Mesendoderm (in vitro differentiated cells): ENCODE data around the gene HOPX.

Experiments
- DNase-seq: peaks from one replicate; pipeline ENCODE4 v3.0.0; 2013
- H2AK5ac ChIP-seq: 2 replicates; pipeline ENCODE4 v1.6.1; 2013; ENCODE audit warnings: low read length, inconsistent platforms
- H2BK120ac ChIP-seq: 2 replicates; pipeline ENCODE4 v1.6.1; 2013; ENCODE audit warnings: low read depth, mild to moderate bottlenecking, low read length, moderate library complexity, mixed read lengths
- H2BK15ac ChIP-seq: replicated peaks from 2 replicates; pipeline ENCODE4 v1.6.1; 2013; ENCODE audit warnings: low read depth, mild to moderate bottlenecking, moderate library complexity
- H2BK5ac ChIP-seq: 2 replicates; pipeline ENCODE4 v1.6.1; 2013; ENCODE audit warnings: low read length, inconsistent platforms
- H3K18ac ChIP-seq: 2 replicates; pipeline ENCODE4 v1.6.1; 2013; ENCODE audit warnings: mild to moderate bottlenecking, low read length, mixed read lengths
- H3K23ac ChIP-seq: one replicate; pipeline ENCODE4 v1.6.1; 2013; ENCODE audit warnings: low read length
- H3K27ac ChIP-seq: 2 replicates; pipeline ENCODE4 v1.5.1; 2013; ENCODE audit warnings: low read depth, mild to moderate bottlenecking, inconsistent platforms, low read length, moderate library complexity
- H3K27me3 ChIP-seq: 2 replicates; pipeline ENCODE4 v1.6.1; 2013; ENCODE audit warnings: low read length, control low read depth, mild to moderate bottlenecking, inconsistent platforms; ENCODE audit not compliant: insufficient read depth, poor library complexity
- H3K36me3 ChIP-seq: 2 replicates; pipeline ENCODE4 v1.6.1; 2013; ENCODE audit warnings: low read length, inconsistent platforms; ENCODE audit not compliant: control insufficient read depth, insufficient read depth
- H3K4ac ChIP-seq: one replicate; pipeline ENCODE4 v1.6.1; 2013; ENCODE audit warnings: low read depth, mild to moderate bottlenecking, low read length, moderate library complexity
- H3K4me1 ChIP-seq: 2 replicates; pipeline ENCODE4 v1.6.1; 2013; ENCODE audit warnings: low read depth, low read length, inconsistent platforms; ENCODE audit not compliant: control insufficient read depth
- H3K4me2 ChIP-seq: 2 replicates; pipeline ENCODE4 v1.6.1; 2013; ENCODE audit warnings: low read length
- H3K4me3 ChIP-seq: 2 replicates; pipeline ENCODE4 v1.5.1; 2013; ENCODE audit warnings: mild to moderate bottlenecking, low read length
- H3K56ac ChIP-seq: one replicate; pipeline ENCODE4 v1.6.1; 2013; ENCODE audit warnings: low read length
- H3K79me1 ChIP-seq: 2 replicates; pipeline ENCODE4 v1.6.1; 2013; ENCODE audit warnings: low read length, inconsistent platforms
- H3K79me2 ChIP-seq: 2 replicates; pipeline ENCODE4 v1.6.1; 2013; ENCODE audit warnings: mild to moderate bottlenecking, low read length; ENCODE audit not compliant: control insufficient read depth, insufficient read depth
- H3K9ac ChIP-seq: 2 replicates; pipeline ENCODE4 v1.6.1; 2013; ENCODE audit warnings: low read length, inconsistent platforms
- H4K5ac ChIP-seq: one replicate; pipeline ENCODE4 v1.6.1; 2013; ENCODE audit warnings: low read length
- H4K8ac ChIP-seq: one replicate; pipeline ENCODE4 v1.6.1; 2013; ENCODE audit warnings: low read depth, mild to moderate bottlenecking, control low read depth, low read length, moderate library complexity
- WGBS: extraction: QIAGEN DNeasy Blood & Tissue Kit; methylation state at CpG from one replicate; pipeline ENCODE4 v1.1.7; 2013; ENCODE audit warnings: low lambda C conversion rate, missing lambda C conversion rate; ENCODE audit not compliant: insufficient coverage; ENCODE audit errors: extremely low coverage; 5-methylcytosine and 5-hydroxymethylcytosine counted together

HOPX gene

GRCh38 chr4:56630876-56631666 lies 50.0 kb downstream of the HOPX start:
- Histone ChIP-seq H2BK15ac (no peak overlapping the region), H3K56ac (no peak overlapping the region), H4K5ac (no peak overlapping the region), H4K8ac (no peak overlapping the region), H3K4me3 (no peak overlapping the region), H3K27ac (no peak overlapping the region), H2BK5ac (no peak overlapping the region), H3K4me2 (no peak overlapping the region), H2AK5ac (no peak overlapping the region), H3K79me2 (no peaks in the 10 kb centered on the region), H3K23ac (no peak overlapping the region), H3K27me3 (no peaks in the 10 kb centered on the region), H3K4me1 (no peaks in the 10 kb centered on the region), H3K18ac (no peak overlapping the region), H3K9ac (no peak overlapping the region), H3K4ac (no peak overlapping the region), H3K36me3 (no peaks in the 10 kb centered on the region), H2BK120ac (no peak overlapping the region), H3K79me1 (no peaks in the 10 kb centered on the region)
- DNase-seq, result no peak
- WGBS, result no CpG with 5 or more reads among the region's 5 CpGs

- no peak overlapping the region for H2BK5ac ChIP-seq
- H3K27me3 ChIP-seq, result no peaks in the 10 kb centered on the region
- no peaks in the 10 kb centered on the region for H3K4me1 ChIP-seq
- no peak overlapping the region for H3K4me2 ChIP-seq
- no peak overlapping the region for H2BK15ac ChIP-seq
- no CpG with 5 or more reads among the region's 1 CpG for WGBS
- no peaks in the 10 kb centered on the region for H3K79me2 ChIP-seq
- no peak overlapping the region for H2BK120ac ChIP-seq
- no peak overlapping the region for H3K23ac ChIP-seq
- H3K9ac ChIP-seq, result no peak overlapping the region
- no peak overlapping the region for H3K56ac ChIP-seq
- H3K36me3 ChIP-seq, result no peaks in the 10 kb centered on the region
- H3K27ac ChIP-seq, result no peak overlapping the region
- no peak overlapping the region for H3K18ac ChIP-seq
- DNase-seq, result no peak
- no peak overlapping the region for H4K5ac ChIP-seq
- H3K4me3 ChIP-seq, result no peak overlapping the region
- H4K8ac ChIP-seq, result no peak overlapping the region
- no peak overlapping the region for H3K4ac ChIP-seq
- no peak overlapping the region for H2AK5ac ChIP-seq
- H3K79me1 ChIP-seq, result no peaks in the 10 kb centered on the region
Observed at GRCh38 chr4:56628592-56628991, 52.5 kb downstream of the HOPX start.

GRCh38 chr4:56627985-56628384 lies 53.1 kb downstream of the HOPX start:
- Histone ChIP-seq H3K79me1 (no peaks in the 10 kb centered on the region), H3K4ac (no peak overlapping the region), H4K5ac (no peak overlapping the region), H3K18ac (no peak overlapping the region), H3K56ac (no peak overlapping the region), H3K4me3 (no peak overlapping the region), H3K27me3 (no peaks in the 10 kb centered on the region), H3K4me1 (no peaks in the 10 kb centered on the region), H4K8ac (no peak overlapping the region), H2AK5ac (no peak overlapping the region), H3K36me3 (no peaks in the 10 kb centered on the region), H2BK15ac (no peak overlapping the region), H3K27ac (no peak overlapping the region), H3K4me2 (no peak overlapping the region), H2BK120ac (no peak overlapping the region), H2BK5ac (no peak overlapping the region), H3K9ac (no peak overlapping the region), H3K79me2 (no peaks in the 10 kb centered on the region), H3K23ac (no peak overlapping the region)
- no CpG with 5 or more reads among the region's 2 CpGs for WGBS
- DNase-seq, result no peak

GRCh38 chr4:56627375-56627774 lies 53.7 kb downstream of the HOPX start:
- Histone ChIP-seq H3K79me1 (no peaks in the 10 kb centered on the region), H3K9ac (no peak overlapping the region), H3K36me3 (no peaks in the 10 kb centered on the region), H3K79me2 (no peaks in the 10 kb centered on the region), H2BK15ac (no peak overlapping the region), H3K27ac (no peak overlapping the region), H3K27me3 (no peaks in the 10 kb centered on the region), H3K18ac (no peak overlapping the region), H3K4me3 (no peak overlapping the region), H4K5ac (no peak overlapping the region), H3K23ac (no peak overlapping the region), H3K4ac (no peak overlapping the region), H2AK5ac (no peak overlapping the region), H3K4me1 (no peaks in the 10 kb centered on the region), H2BK5ac (no peak overlapping the region), H4K8ac (no peak overlapping the region), H3K56ac (no peak overlapping the region), H2BK120ac (no peak overlapping the region), H3K4me2 (no peak overlapping the region)
- WGBS, result no CpG with 5 or more reads among the region's 1 CpG
- no peak for DNase-seq

GRCh38 chr4:56626963-56627362 lies 54.1 kb downstream of the HOPX start:
- H3K27me3 ChIP-seq, result no peaks in the 10 kb centered on the region
- H3K4me3 ChIP-seq, result no peak overlapping the region
- no peak overlapping the region for H2BK120ac ChIP-seq
- H2BK5ac ChIP-seq, result no peak overlapping the region
- no peaks in the 10 kb centered on the region for H3K36me3 ChIP-seq
- H3K79me2 ChIP-seq, result no peaks in the 10 kb centered on the region
- no peak overlapping the region for H2BK15ac ChIP-seq
- H2AK5ac ChIP-seq, result no peak overlapping the region
- no peak overlapping the region for H4K5ac ChIP-seq
- no peaks in the 10 kb centered on the region for H3K79me1 ChIP-seq
- no peak overlapping the region for H3K18ac ChIP-seq
- no peaks in the 10 kb centered on the region for H3K4me1 ChIP-seq
- no peak overlapping the region for H4K8ac ChIP-seq
- no peak overlapping the region for H3K56ac ChIP-seq
- H3K4me2 ChIP-seq, result no peak overlapping the region
- no peak for DNase-seq
- no CpG with 5 or more reads among the region's 2 CpGs for WGBS
- no peak overlapping the region for H3K9ac ChIP-seq
- H3K27ac ChIP-seq, result no peak overlapping the region
- no peak overlapping the region for H3K4ac ChIP-seq
- no peak overlapping the region for H3K23ac ChIP-seq

- H3K56ac ChIP-seq, result no peak overlapping the region
- no peak overlapping the region for H3K23ac ChIP-seq
- no peak overlapping the region for H2BK15ac ChIP-seq
- H3K9ac ChIP-seq, result no peak overlapping the region
- no peak overlapping the region for H3K4me2 ChIP-seq
- H3K79me1 ChIP-seq, result no peaks in the 10 kb centered on the region
- WGBS, result no CpG with 5 or more reads among the region's 1 CpG
- no peaks in the 10 kb centered on the region for H3K36me3 ChIP-seq
- H3K4ac ChIP-seq, result no peak overlapping the region
- H4K5ac ChIP-seq, result no peak overlapping the region
- H3K4me3 ChIP-seq, result no peak overlapping the region
- H4K8ac ChIP-seq, result no peak overlapping the region
- no peak overlapping the region for H2AK5ac ChIP-seq
- no peak overlapping the region for H2BK5ac ChIP-seq
- H3K79me2 ChIP-seq, result no peaks in the 10 kb centered on the region
- H3K4me1 ChIP-seq, result no peaks in the 10 kb centered on the region
- no peak overlapping the region for H3K18ac ChIP-seq
- no peak overlapping the region for H3K27ac ChIP-seq
- H3K27me3 ChIP-seq, result no peaks in the 10 kb centered on the region
- H2BK120ac ChIP-seq, result no peak overlapping the region
- no peak for DNase-seq
Observed at GRCh38 chr4:56626420-56626819, 54.7 kb downstream of the HOPX start.
